HepG2 (cell line): ENCODE results near the gene MEAF6. TPM values are rescaled to one million over a fixed set of nuclear protein-coding genes. Genes with fewer than 3 reads are reported as not detected.

ENCODE experiments used
- BCL3 ChIP-seq: sonication (generic); formaldehyde crosslinking; IDR thresholded peaks from 2 replicates; pipeline ENCODE4 v1.5.1; 2020; ENCODE audit warnings: mild to moderate bottlenecking, missing genetic modification reagents, moderate library complexity
- DNMT1 ChIP-seq: sonication (generic); formaldehyde crosslinking; IDR thresholded peaks from 2 replicates; pipeline ENCODE4 v1.5.1; 2020; ENCODE audit warnings: mild to moderate bottlenecking, missing genetic modification reagents
- ELF4 ChIP-seq: sonication (generic); formaldehyde crosslinking; IDR thresholded peaks from 2 replicates; pipeline ENCODE4 v1.5.0; 2020; ENCODE audit warnings: missing genetic modification reagents, mild to moderate bottlenecking, moderate library complexity, borderline replicate concordance
- GATAD2A ChIP-seq: IDR thresholded peaks from 2 replicates; pipeline ENCODE4 v1.6.1; 2016
- HDAC1 ChIP-seq: sonication (generic); formaldehyde crosslinking; IDR thresholded peaks from 2 replicates; pipeline ENCODE4 v1.5.1; 2020; ENCODE audit warnings: mild to moderate bottlenecking, missing genetic modification reagents
- HDAC2 ChIP-seq: sonication (generic); formaldehyde crosslinking; IDR thresholded peaks from 2 replicates; pipeline ENCODE4 v1.4.0; 2020; ENCODE audit warnings: missing genetic modification reagents
- HOXA9 ChIP-seq: sonication (generic); formaldehyde crosslinking; IDR thresholded peaks from 2 replicates; pipeline ENCODE4 v1.8.1; 2022; ENCODE audit warnings: missing genetic modification reagents, mild to moderate bottlenecking, moderate library complexity, borderline replicate concordance
- NR2F1 ChIP-seq, 2 experiments: fragments of 450-650 bp in 1 of 2; formaldehyde crosslinking in 1 of 2; IDR thresholded peaks; 2 replicates each; pipeline versions ENCODE4 v1.5.0 to v1.6.1; 2016 to 2020; ENCODE audit warnings: mild to moderate bottlenecking in 1 of 2, missing compliant biosample characterization in 1 of 2, missing genetic modification reagents in 1 of 2, moderate library complexity in 1 of 2
- REXO4 ChIP-seq: sonication (generic); formaldehyde crosslinking; IDR thresholded peaks from 2 replicates; pipeline ENCODE4 v1.8.0; 2022; ENCODE audit warnings: missing genetic modification reagents, mild to moderate bottlenecking, borderline replicate concordance
- SALL2 ChIP-seq: sonication (generic); formaldehyde crosslinking; IDR thresholded peaks from 2 replicates; pipeline ENCODE4 v1.8.1; 2023; ENCODE audit warnings: mild to moderate bottlenecking, missing genetic modification reagents, inconsistent platforms
- SSRP1 ChIP-seq: IDR thresholded peaks from 2 replicates; pipeline ENCODE4 v1.6.1; 2016; ENCODE audit warnings: control low read depth
- ZHX2 ChIP-seq, 2 experiments: sonication (generic) in 1 of 2; formaldehyde crosslinking in 1 of 2; IDR thresholded peaks; 2 replicates each; pipeline versions ENCODE4 v1.6.1 to v1.9.0; 2014 to 2022; ENCODE audit warnings: antibody characterized with exemption in 1 of 2, borderline replicate concordance in 1 of 2, inconsistent platforms in 1 of 2, low read depth in 1 of 2, missing genetic modification reagents in 1 of 2
- ZNF598 ChIP-seq: sonication (generic); formaldehyde crosslinking; IDR thresholded peaks from 2 replicates; pipeline ENCODE4 v1.5.1; 2020; ENCODE audit warnings: mild to moderate bottlenecking, missing genetic modification reagents, borderline replicate concordance
- ZNF720 ChIP-seq: sonication (generic); formaldehyde crosslinking; IDR thresholded peaks from 2 replicates; pipeline ENCODE4 v1.4.0; 2020; ENCODE audit warnings: missing genetic modification reagents
- polyA plus RNA-seq, 8 experiments: library from polyadenylated mRNA; depleted of rRNA in 3 of 8; stranded (reverse) in 7 of 8; unstranded in 1 of 8; fragments of >200 nt; fragmentation: Illumina TruSeq in 4 of 8; extraction: Trizol in 4 of 8; gene quantifications; 2 replicates each; pipeline versions ENCODE4 v1.2.1 to v1.2.3, GENCODE V29; 2011 to 2016; ENCODE audit warnings: low read depth in 4 of 8, missing spikeins in 1 of 8, mixed read lengths in 1 of 8; ENCODE audit not compliant: insufficient read depth in 1 of 8
- total RNA-seq, 5 experiments: library from RNA; depleted of rRNA; stranded (reverse); fragments of >200 nt; fragmentation: Illumina TruSeq; extraction: Trizol; gene quantifications; 2 replicates each; pipeline ENCODE4 v1.2.3, GENCODE V29; 2016; ENCODE audit warnings: low read depth in 1 of 5
- TF ChIP-seq, protein P1 (sequence below): IDR thresholded peaks from 2 replicates; pipeline ENCODE4 v1.6.1; 2018; ENCODE audit warnings: missing genetic modification reagents, mild to moderate bottlenecking, missing compliant biosample characterization
- TF ChIP-seq, protein P2 (sequence below): sonication (generic); formaldehyde crosslinking; IDR thresholded peaks from 2 replicates; pipeline ENCODE4 v1.4.0; 2020; ENCODE audit warnings: missing genetic modification reagents
- TF ChIP-seq, protein P3 (sequence below): fragments of 450-650 bp; IDR thresholded peaks from 2 replicates; pipeline ENCODE4 v1.6.1; 2016

Gene MEAF6
- total and polyA plus RNA-seq, 2 of the 13 experiments (the other 11 are each of a cell fraction or from before 2014, with no cell fraction given): 29.5 to 45.6 TPM

DNA sequence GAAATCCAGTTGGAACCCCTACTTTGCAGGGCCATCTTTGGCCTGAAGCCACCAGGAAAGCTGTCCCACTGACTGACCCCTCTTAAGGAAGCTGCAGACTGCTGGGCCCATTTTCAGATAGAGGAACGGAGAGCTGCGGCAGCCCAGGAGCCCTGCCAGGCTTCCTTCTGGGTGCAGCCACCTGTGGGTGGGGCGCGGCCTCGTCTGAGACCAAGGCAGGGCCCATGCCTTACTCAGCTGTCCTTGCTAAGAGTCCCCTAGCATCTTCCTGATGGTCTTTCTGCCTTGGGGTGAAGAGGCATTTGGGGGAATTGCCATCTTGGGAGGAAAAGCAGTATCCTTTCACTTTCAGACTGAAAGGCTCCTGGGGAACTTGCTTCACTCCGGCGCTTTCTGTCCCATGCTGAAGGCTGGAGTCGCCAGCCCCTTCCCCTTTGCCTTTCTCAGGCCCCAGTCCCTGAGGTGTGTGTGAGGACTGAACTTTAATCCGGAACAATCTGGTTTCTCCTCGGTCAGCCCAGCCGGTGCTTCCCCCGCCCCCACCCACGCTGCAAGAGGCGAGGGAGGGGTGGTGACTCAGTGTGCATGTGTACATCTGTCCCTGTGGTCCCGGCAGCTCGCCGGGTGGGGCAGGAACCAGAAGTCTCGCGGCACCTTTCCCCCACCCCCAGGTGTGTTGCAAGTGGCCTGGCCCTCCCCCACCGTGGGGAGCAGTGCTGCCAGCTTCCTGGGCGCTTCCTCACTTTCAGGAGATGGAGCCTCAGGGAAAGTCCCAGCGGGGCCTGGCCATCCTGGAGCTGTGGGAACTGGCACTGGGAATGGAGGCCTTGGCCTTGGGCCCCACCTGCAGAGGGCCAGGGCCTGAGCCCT lies 35.1 kb downstream of the MEAF6 start (continued):
- TF ChIP-seq, protein P1, sequence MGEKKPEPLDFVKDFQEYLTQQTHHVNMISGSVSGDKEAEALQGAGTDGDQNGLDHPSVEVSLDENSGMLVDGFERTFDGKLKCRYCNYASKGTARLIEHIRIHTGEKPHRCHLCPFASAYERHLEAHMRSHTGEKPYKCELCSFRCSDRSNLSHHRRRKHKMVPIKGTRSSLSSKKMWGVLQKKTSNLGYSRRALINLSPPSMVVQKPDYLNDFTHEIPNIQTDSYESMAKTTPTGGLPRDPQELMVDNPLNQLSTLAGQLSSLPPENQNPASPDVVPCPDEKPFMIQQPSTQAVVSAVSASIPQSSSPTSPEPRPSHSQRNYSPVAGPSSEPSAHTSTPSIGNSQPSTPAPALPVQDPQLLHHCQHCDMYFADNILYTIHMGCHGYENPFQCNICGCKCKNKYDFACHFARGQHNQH (CRISPR knock-in tag): peak; percentile 61
- no peak for TF ChIP-seq ZNF598 (CRISPR knock-in tag)
- TF ChIP-seq REXO4: no peak
- TF ChIP-seq, protein P2, sequence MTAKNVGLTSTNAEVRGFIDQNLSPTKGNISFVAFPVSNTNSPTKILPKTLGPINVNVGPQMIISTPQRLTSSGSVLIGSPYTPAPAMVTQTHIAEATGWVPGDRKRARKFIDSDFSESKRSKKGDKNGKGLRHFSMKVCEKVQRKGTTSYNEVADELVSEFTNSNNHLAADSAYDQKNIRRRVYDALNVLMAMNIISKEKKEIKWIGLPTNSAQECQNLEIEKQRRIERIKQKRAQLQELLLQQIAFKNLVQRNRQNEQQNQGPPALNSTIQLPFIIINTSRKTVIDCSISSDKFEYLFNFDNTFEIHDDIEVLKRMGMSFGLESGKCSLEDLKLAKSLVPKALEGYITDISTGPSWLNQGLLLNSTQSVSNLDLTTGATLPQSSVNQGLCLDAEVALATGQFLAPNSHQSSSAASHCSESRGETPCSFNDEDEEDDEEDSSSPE (CRISPR knock-in tag): no peak
- peak; percentile 78; the same call in 1 of the 2 replicates for TF ChIP-seq SALL2 (CRISPR knock-in tag)
- no peak for TF ChIP-seq NR2F1 (CRISPR knock-in tag; IDR thresholded peaks at IDR 0.05)
- TF ChIP-seq ZNF720 (CRISPR knock-in tag): no peak
- TF ChIP-seq HDAC1 (CRISPR knock-in tag): peak; percentile 84
- peak; percentile 93 for TF ChIP-seq HDAC2
- TF ChIP-seq BCL3: peak; percentile 95
- TF ChIP-seq ELF4: no peak
- TF ChIP-seq ZHX2 (IDR thresholded peaks at IDR 0.05; ENCODE audit: low read depth): no peak
- TF ChIP-seq ZHX2 (CRISPR knock-in tag; IDR thresholded peaks at IDR 0.05; ENCODE audit: borderline replicate concordance): no peak
- peak; percentile 87 for TF ChIP-seq GATAD2A (CRISPR knock-in tag)
- TF ChIP-seq, protein P3, sequence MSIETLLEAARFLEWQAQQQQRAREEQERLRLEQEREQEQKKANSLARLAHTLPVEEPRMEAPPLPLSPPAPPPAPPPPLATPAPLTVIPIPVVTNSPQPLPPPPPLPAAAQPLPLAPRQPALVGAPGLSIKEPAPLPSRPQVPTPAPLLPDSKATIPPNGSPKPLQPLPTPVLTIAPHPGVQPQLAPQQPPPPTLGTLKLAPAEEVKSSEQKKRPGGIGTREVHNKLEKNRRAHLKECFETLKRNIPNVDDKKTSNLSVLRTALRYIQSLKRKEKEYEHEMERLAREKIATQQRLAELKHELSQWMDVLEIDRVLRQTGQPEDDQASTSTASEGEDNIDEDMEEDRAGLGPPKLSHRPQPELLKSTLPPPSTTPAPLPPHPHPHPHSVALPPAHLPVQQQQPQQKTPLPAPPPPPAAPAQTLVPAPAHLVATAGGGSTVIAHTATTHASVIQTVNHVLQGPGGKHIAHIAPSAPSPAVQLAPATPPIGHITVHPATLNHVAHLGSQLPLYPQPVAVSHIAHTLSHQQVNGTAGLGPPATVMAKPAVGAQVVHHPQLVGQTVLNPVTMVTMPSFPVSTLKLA: peak; percentile 75
- peak; percentile 63; the same call in 1 of the 2 replicates for TF ChIP-seq SSRP1 (CRISPR knock-in tag)
- TF ChIP-seq DNMT1 (CRISPR knock-in tag): no peak
- TF ChIP-seq HOXA9 (CRISPR knock-in tag): no peak
